Activated CD8-positive, alpha-beta T cell treated with anti-CD3 and anti-CD28 coated beads for 36 hours (primary cell): Measurements from ENCODE around the gene XPC. TPM values are rescaled to one million over a fixed set of nuclear protein-coding genes. Genes with fewer than 3 reads are reported as not detected.

ENCODE experiments used
- ATAC-seq: fragments of 200-7000 bp; cut with Tn5 transposase; one replicate; pipeline ENCODE4 v1.10.0; 2021; ENCODE audit warnings: mild to moderate bottlenecking, moderate library complexity
- CTCF ChIA-PET: fragments of 350-600 bp; sonication (Branson Sonifier 250); formaldehyde crosslinking; loops from one replicate; lab custom pipeline; 2021; ENCODE audit warnings: antibody characterized with exemption; lab: Charles Lee
- POLR2A ChIA-PET: fragments of 350-600 bp; sonication (Branson Sonifier 250); formaldehyde crosslinking; loops from one replicate; lab custom pipeline; 2021; ENCODE audit warnings: antibody characterized with exemption; lab: Charles Lee
- DNase-seq: peaks from one replicate; pipeline ENCODE4 v3.0.0-alpha.2; 2020
- H3K27ac Mint-ChIP-seq: one replicate; pipeline ENCODE4 v1.8.0; 2021; ENCODE audit warnings: mild to moderate bottlenecking, mixed read lengths
- H3K27me3 Mint-ChIP-seq: one replicate; pipeline ENCODE4 v1.8.0; 2021; ENCODE audit warnings: mixed read lengths
- H3K36me3 Mint-ChIP-seq: one replicate; pipeline ENCODE4 v1.8.0; 2021; ENCODE audit warnings: low read depth, mixed read lengths
- H3K4me1 Mint-ChIP-seq: one replicate; pipeline ENCODE4 v1.8.0; 2021; ENCODE audit warnings: low read depth, mixed read lengths
- H3K4me3 Mint-ChIP-seq: one replicate; pipeline ENCODE4 v1.8.0; 2021; ENCODE audit warnings: mild to moderate bottlenecking, moderate library complexity, mixed read lengths
- H3K9me3 Mint-ChIP-seq: one replicate; pipeline ENCODE4 v1.8.0; 2021; ENCODE audit warnings: mixed read lengths
- CTCF ChIP-seq: fragments of 200-600 bp; IDR thresholded peaks from one replicate; pipeline ENCODE4 v1.8.0; 2022; ENCODE audit warnings: antibody characterized with exemption, mild to moderate bottlenecking
- intact Hi-C: fragments of 100-400 bp; cut with micrococcal nuclease; formaldehyde crosslinking; loops from one replicate; pipeline ENCODE4 v1.10.0; 2022
- total RNA-seq, 2 experiments: library from RNA; stranded (reverse); gene quantifications; one replicate each; pipeline ENCODE4 v1.2.3, GENCODE V29; 2021

The XPC gene
- total RNA-seq, 2 experiments from 2014 or later = 23.5 to 24.8 TPM

- peaks cover 78% of the 10 kb centered on the region for H3K36me3 Mint-ChIP-seq
- H3K4me1 Mint-ChIP-seq = peaks cover 14% of the 10 kb centered on the region
- no peak overlapping the region for H3K27ac Mint-ChIP-seq
- ATAC-seq (no peak), DNase-seq (no peak)
- no peaks in the 10 kb centered on the region for H3K27me3 Mint-ChIP-seq
- intact Hi-C loops = no loop called here
- no peak for TF ChIP-seq CTCF
- H3K9me3 Mint-ChIP-seq = peaks cover 8% of the 10 kb centered on the region
- ChIA-PET POLR2A (interaction anchor here (0.9 to 1.9 kb wide), 4 partner anchors 22 to 42 kb away, joined by 3 to 6 read pairs (median 4); partner anchors contain the start of gene TMEM43), CTCF (interaction anchor here (0.9 to 1.3 kb wide), 3 partner anchors 12 to 72 kb away, joined by 3 read pairs; partner anchors contain the start of genes LSM3 and XPC)
- no peak overlapping the region for H3K4me3 Mint-ChIP-seq
Measured at GRCh38 chr3:14166877-14167603, 11.4 kb downstream of the XPC start.

DNA sequence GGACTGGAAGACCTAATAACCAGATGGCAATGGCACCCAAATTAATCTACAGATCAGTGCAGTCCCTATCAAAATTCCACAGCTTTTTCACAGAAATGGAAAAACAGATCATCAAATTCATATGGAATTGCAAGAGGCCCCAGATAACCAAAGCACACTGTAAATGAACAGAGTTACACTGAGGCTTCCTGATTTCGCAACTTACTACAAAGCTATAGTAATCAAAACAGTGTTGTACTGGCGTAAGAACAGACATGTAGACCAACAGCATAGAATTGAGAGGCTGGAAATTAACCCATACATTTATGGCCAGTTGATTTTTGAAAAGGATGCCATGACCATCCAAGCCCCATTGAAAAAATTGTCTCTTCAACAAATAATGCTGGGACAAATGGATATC is 16.2 kb downstream of the XPC start:
- Mint-ChIP-seq H3K27me3 (no peaks in the 10 kb centered on the region), H3K4me3 (no peak overlapping the region), H3K27ac (no peak overlapping the region), H3K4me1 (peaks cover 3% of the 10 kb centered on the region), H3K9me3 (peaks cover 17% of the 10 kb centered on the region), H3K36me3 (peaks cover 79% of the 10 kb centered on the region)
- CTCF ChIA-PET = no interaction called here
- no peak for ATAC-seq
- DNase-seq = no peak
- intact Hi-C loops = no loop called here
- POLR2A ChIA-PET = no interaction called here
- no peak for TF ChIP-seq CTCF

- ChIA-PET CTCF (no interaction called here), POLR2A (no interaction called here)
- Mint-ChIP-seq H3K4me3 (no peak overlapping the region), H3K9me3 (peaks cover 17% of the 10 kb centered on the region), H3K27me3 (no peaks in the 10 kb centered on the region), H3K36me3 (peaks cover 80% of the 10 kb centered on the region), H3K27ac (no peak overlapping the region), H3K4me1 (peaks cover 8% of the 10 kb centered on the region)
- intact Hi-C loops = no loop called here
- ATAC-seq (no peak), DNase-seq (no peak)
- TF ChIP-seq CTCF = no peak
Measured at GRCh38 chr3:14161282-14161681, 17.1 kb downstream of the XPC start.

DNA sequence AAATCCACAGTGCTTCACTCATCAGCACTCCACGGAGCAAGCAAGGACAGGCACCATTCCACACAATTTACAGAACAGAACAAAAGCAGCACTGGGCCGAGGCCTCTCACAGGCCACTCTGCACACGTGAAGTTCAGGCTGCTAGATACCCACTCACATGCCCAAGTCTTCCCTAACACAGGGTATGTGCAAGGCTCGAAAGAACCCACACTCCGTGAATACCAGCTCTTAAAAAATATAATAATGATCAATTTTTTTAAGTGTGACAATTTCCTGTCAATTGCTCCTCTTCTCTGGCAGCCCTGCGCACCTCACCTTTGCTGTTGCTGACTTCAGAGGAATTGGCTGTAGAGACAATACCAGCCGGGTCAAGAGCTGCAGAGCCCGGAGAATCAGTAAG is 19.0 kb downstream of the XPC start:
- H3K9me3 Mint-ChIP-seq = peaks cover 17% of the 10 kb centered on the region
- TF ChIP-seq CTCF = no peak
- DNase-seq (no peak), ATAC-seq (no peak)
- no peak overlapping the region for H3K27ac Mint-ChIP-seq
- no peak overlapping the region for H3K4me3 Mint-ChIP-seq
- intact Hi-C loops = no loop called here
- CTCF ChIA-PET = interaction anchor here (0.8 to 1.4 kb wide), 2 partner anchors 11 to 262 kb away, joined by 3 to 4 read pairs; no protein-coding TSS in a partner anchor
- POLR2A ChIA-PET = interaction anchor here (1.1 kb wide), 1 partner anchor 20 kb away, joined by 3 read pairs; no protein-coding TSS in a partner anchor
- peaks cover 72% of the 10 kb centered on the region for H3K36me3 Mint-ChIP-seq
- H3K27me3 Mint-ChIP-seq = no peaks in the 10 kb centered on the region
- peaks cover 12% of the 10 kb centered on the region for H3K4me1 Mint-ChIP-seq

DNA sequence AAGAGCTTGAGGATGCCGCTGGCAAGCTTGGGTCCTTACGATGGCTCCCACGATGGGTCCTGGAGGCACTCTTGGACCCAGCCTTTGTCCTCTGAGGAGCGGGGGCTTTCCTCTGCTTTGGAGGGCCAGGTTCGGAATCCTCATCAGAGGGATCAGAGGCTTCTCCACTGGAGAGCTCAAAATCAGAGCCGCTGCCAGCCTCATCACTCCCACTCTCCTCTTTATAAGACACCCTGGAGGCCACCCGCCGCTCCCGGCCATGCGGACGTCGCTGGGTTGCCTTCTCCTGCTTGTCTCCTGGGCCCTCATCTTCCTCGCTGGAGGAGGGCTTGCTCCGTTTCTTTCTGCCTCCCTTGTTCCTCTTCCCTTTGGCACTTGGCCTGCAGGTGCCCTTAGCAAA is 20.0 kb downstream of the XPC start:
- no peak for DNase-seq
- intact Hi-C loops = no loop called here
- peaks cover 17% of the 10 kb centered on the region for H3K4me1 Mint-ChIP-seq
- ATAC-seq = no peak
- ChIA-PET POLR2A (interaction anchor here (0.6 kb wide), 1 partner anchor 13 kb away, joined by 3 read pairs; no protein-coding TSS in a partner anchor), CTCF (interaction anchor here (1.4 kb wide), 1 partner anchor 261 kb away, joined by 4 read pairs; no protein-coding TSS in a partner anchor)
- H3K36me3 Mint-ChIP-seq = peaks cover 71% of the 10 kb centered on the region
- H3K27me3 Mint-ChIP-seq = no peaks in the 10 kb centered on the region
- H3K9me3 Mint-ChIP-seq = peaks cover 17% of the 10 kb centered on the region
- H3K27ac Mint-ChIP-seq = no peak overlapping the region
- H3K4me3 Mint-ChIP-seq = no peak overlapping the region
- no peak for TF ChIP-seq CTCF
